A172 (cell line): ENCODE data around the gene UCKL1. TPM values are rescaled to one million over a fixed set of nuclear protein-coding genes. Genes with fewer than 3 reads are reported as not detected.
A peak's percentile ranks its signal among the peaks of the same experiment; 100 is the strongest.

Experiments used
- DNase-seq: peaks from one replicate; pipeline ENCODE4 v3.0.0-alpha.2; 2015; ENCODE audit warnings: low spot score
- total RNA-seq: library from RNA; depleted of rRNA; stranded (reverse); fragments of >200 nt; shearing (Covaris generic); gene quantifications from 2 replicates; pipeline ENCODE4 v1.2.3, GENCODE V29; 2014

UCKL1 gene
- total RNA-seq, 1 experiment from 2014 or later, result 27.2 TPM

GRCh38 chr20:63959699-63960075, 3.5 kb upstream of the UCKL1 start:
- no peak for DNase-seq

- no peak for DNase-seq
Observed at GRCh38 chr20:63958964-63959698, 2.9 kb upstream of the UCKL1 start.

- DNase-seq, result no peak
Observed at GRCh38 chr20:63958471-63958870, 2.3 kb upstream of the UCKL1 start.

- no peak for DNase-seq
Observed at GRCh38 chr20:63957690-63958441, 1.6 kb upstream of the UCKL1 start.

- DNase-seq, result peak; percentile 75
Observed at GRCh38 chr20:63957004-63957689, 931 bp upstream of the UCKL1 start.

GRCh38 chr20:63956664-63957003, 418 bp upstream of the UCKL1 start:
- DNase-seq, result no peak

GRCh38 chr20:63955281-63955826, 862 bp downstream of the UCKL1 start:
- no peak for DNase-seq

GRCh38 chr20:63953764-63954429, 2.3 kb downstream of the UCKL1 start:
- no peak for DNase-seq

- no peak for DNase-seq
Observed at GRCh38 chr20:63952769-63953168, 3.4 kb downstream of the UCKL1 start.

GRCh38 chr20:63952210-63952535, 4.0 kb downstream of the UCKL1 start:
- no peak for DNase-seq

- DNase-seq, result no peak
Observed at GRCh38 chr20:63951398-63952209, 4.6 kb downstream of the UCKL1 start.

GRCh38 chr20:63950701-63951397, 5.4 kb downstream of the UCKL1 start:
- DNase-seq, result no peak

GRCh38 chr20:63947638-63948456, 8.4 kb downstream of the UCKL1 start:
- no peak for DNase-seq

GRCh38 chr20:63946986-63947637, 9.1 kb downstream of the UCKL1 start:
- DNase-seq, result no peak

GRCh38 chr20:63945921-63946920, 10.0 kb downstream of the UCKL1 start:
- no peak for DNase-seq

GRCh38 chr20:63945031-63945658, 11.1 kb downstream of the UCKL1 start:
- no peak for DNase-seq
